Endodermal cell (in vitro differentiated cells): ENCODE results near the gene GPR84. TPM values are rescaled to one million over a fixed set of nuclear protein-coding genes. Genes with fewer than 3 reads are reported as not detected.
"Not testable (repeated sequence)": the region's sequence is repeated elsewhere in the genome, so short reads cannot be mapped to it uniquely, and the experiment has no call there.

ENCODE experiments used
- DNase-seq: peaks from one replicate; pipeline ENCODE4 v3.0.0-alpha.2; 2017
- H3K27ac ChIP-seq: 2 replicates; pipeline ENCODE4 v1.5.1; 2013; ENCODE audit warnings: mild to moderate bottlenecking, low read depth, low read length, moderate library complexity
- H3K27me3 ChIP-seq: 2 replicates; pipeline ENCODE4 v1.6.1; 2013; ENCODE audit warnings: mild to moderate bottlenecking, low read length, moderate library complexity; ENCODE audit not compliant: insufficient read depth, control insufficient read depth, poor library complexity, severe bottlenecking
- H3K36me3 ChIP-seq: 2 replicates; pipeline ENCODE4 v1.7.0; 2013; ENCODE audit warnings: mild to moderate bottlenecking, low read length, moderate library complexity; ENCODE audit not compliant: control insufficient read depth, insufficient read depth
- H3K4me1 ChIP-seq: one replicate; pipeline ENCODE4 v1.7.0; 2013; ENCODE audit warnings: low read length; ENCODE audit not compliant: control insufficient read depth, insufficient read depth
- H3K4me3 ChIP-seq: 2 replicates; pipeline ENCODE4 v1.5.1; 2013; ENCODE audit warnings: mild to moderate bottlenecking, low read length, moderate library complexity
- H3K9ac ChIP-seq: 2 replicates; pipeline ENCODE4 v1.6.1; 2013; ENCODE audit warnings: mild to moderate bottlenecking, low read length, moderate library complexity; ENCODE audit not compliant: poor library complexity, severe bottlenecking; ENCODE audit errors: extremely low read depth
- H3K9me3 ChIP-seq: 2 replicates; pipeline ENCODE4 v1.6.1; 2013; ENCODE audit warnings: mild to moderate bottlenecking, low read length, moderate library complexity; ENCODE audit not compliant: control insufficient read depth
- H3K27ac Mint-ChIP-seq: 2 replicates; pipeline ENCODE4 v1.8.0; 2020; ENCODE audit warnings: mixed read lengths
- H3K27me3 Mint-ChIP-seq: 2 replicates; pipeline ENCODE4 v1.8.0; 2021; ENCODE audit warnings: mild to moderate bottlenecking, mixed read lengths; ENCODE audit not compliant: insufficient read depth
- H3K36me3 Mint-ChIP-seq: 2 replicates; pipeline ENCODE4 v1.8.0; 2020; ENCODE audit warnings: low read depth, mixed read lengths
- H3K4me1 Mint-ChIP-seq: 2 replicates; pipeline ENCODE4 v1.8.0; 2020; ENCODE audit warnings: mixed read lengths
- H3K4me3 Mint-ChIP-seq: 2 replicates; pipeline ENCODE4 v1.8.0; 2020; ENCODE audit warnings: mild to moderate bottlenecking, moderate library complexity, mixed read lengths
- H3K9me3 Mint-ChIP-seq: 2 replicates; pipeline ENCODE4 v1.8.0; 2020; ENCODE audit warnings: mild to moderate bottlenecking, mixed read lengths
- CTCF ChIP-seq: fragments of 200-600 bp; sonication (generic); conservative IDR thresholded peaks from 2 replicates; pipeline ENCODE4 v1.5.0; 2021; ENCODE audit warnings: antibody characterized with exemption, mild to moderate bottlenecking
- WGBS, 2 experiments: methylation state at CpG; one replicate each; pipeline versions ENCODE4 v1.1.5 to v1.1.7; 2013; ENCODE audit warnings: missing lambda C conversion rate in 2 of 2, mixed read lengths in 1 of 2; ENCODE audit not compliant: insufficient coverage in 1 of 2, insufficient read length in 1 of 2; 5-methylcytosine and 5-hydroxymethylcytosine counted together
- total RNA-seq, 2 donors: library from RNA; stranded (reverse); fragmentation: NEBNext Ultra II Directional in 1 of 2; extraction: Animal tissue kit (Norgen Biotek cat#: 25700) in 1 of 2; gene quantifications; 2 replicates in 1 of 2; 3 replicates in 1 of 2; pipeline ENCODE4 v1.2.1, GENCODE V29; 2021

Gene GPR84
- total RNA-seq, 2 donors from 2014 or later: not detected

DNA sequence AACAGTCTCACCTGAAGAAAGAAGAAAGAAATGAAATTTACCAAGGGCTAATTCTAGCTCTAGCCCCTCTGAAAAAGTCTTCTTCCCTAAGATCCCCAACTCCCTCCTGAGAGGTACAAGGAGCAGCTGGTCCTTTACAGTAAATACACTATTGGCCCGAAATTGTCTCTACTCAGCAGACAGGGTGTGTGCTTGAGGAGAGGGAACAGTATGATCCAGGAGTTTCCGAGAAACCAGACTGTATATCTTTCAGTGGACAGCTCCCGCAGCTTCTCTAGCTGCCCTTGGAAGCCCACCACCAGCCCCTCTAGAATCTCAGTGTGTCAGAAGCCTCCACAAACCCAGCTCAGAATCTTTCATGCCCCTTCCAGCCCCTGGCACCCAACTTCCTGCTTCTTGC lies 8.1 kb downstream of the GPR84 start:
- H3K27ac Mint-ChIP-seq: peak overlapping the region; percentile 88
- no peaks in the 10 kb centered on the region for H3K27me3 Mint-ChIP-seq
- Histone ChIP-seq H3K9ac (no peak overlapping the region), H3K4me1 (peaks cover 39% of the 10 kb centered on the region), H3K27me3 (no peaks in the 10 kb centered on the region), H3K36me3 (peaks cover 5% of the 10 kb centered on the region), H3K27ac (peak overlapping the region; percentile 86), H3K9me3 (no peaks in the 10 kb centered on the region), H3K4me3 (no peak overlapping the region)
- no peak for TF ChIP-seq CTCF
- WGBS, 2 experiments: 87 to 94% methylated on average over 3 of the region's 3 CpGs
- no peak overlapping the region for H3K4me3 Mint-ChIP-seq
- peaks cover 1% of the 10 kb centered on the region for H3K36me3 Mint-ChIP-seq
- peaks cover 38% of the 10 kb centered on the region for H3K4me1 Mint-ChIP-seq
- H3K9me3 Mint-ChIP-seq: no peaks in the 10 kb centered on the region
- no peak for DNase-seq

GRCh38 chr12:54355104-54355815 lies 9.0 kb downstream of the GPR84 start:
- TF ChIP-seq CTCF: peak; percentile 62
- peaks cover 43% of the 10 kb centered on the region for H3K4me1 Mint-ChIP-seq
- H3K36me3 Mint-ChIP-seq: peaks cover 8% of the 10 kb centered on the region
- H3K9me3 ChIP-seq: no peaks in the 10 kb centered on the region
- no peak overlapping the region for H3K4me3 ChIP-seq
- peaks cover 41% of the 10 kb centered on the region for H3K4me1 ChIP-seq
- peak overlapping the region; percentile 86 for H3K27ac ChIP-seq
- DNase-seq: peak; percentile 72
- no peaks in the 10 kb centered on the region for H3K27me3 ChIP-seq
- 58 to 73% methylated on average over 4 to 5 of the region's 6 CpGs for WGBS, 2 experiments
- no peaks in the 10 kb centered on the region for H3K9me3 Mint-ChIP-seq
- H3K27me3 Mint-ChIP-seq: no peaks in the 10 kb centered on the region
- H3K36me3 ChIP-seq: peaks cover 14% of the 10 kb centered on the region
- no peak overlapping the region for H3K4me3 Mint-ChIP-seq
- H3K9ac ChIP-seq: no peak overlapping the region
- H3K27ac Mint-ChIP-seq: peak overlapping the region; percentile 88

GRCh38 chr12:54354271-54354670 lies 10.0 kb downstream of the GPR84 start:
- H3K4me3 Mint-ChIP-seq, H3K27me3 Mint-ChIP-seq, H3K9me3 ChIP-seq, H3K9ac ChIP-seq, H3K4me3 ChIP-seq, H3K27ac Mint-ChIP-seq, H3K27me3 ChIP-seq, DNase-seq, H3K27ac ChIP-seq, H3K9me3 Mint-ChIP-seq: not testable (repeated sequence)
- Histone ChIP-seq H3K4me1 (peaks cover 41% of the 10 kb centered on the region), H3K36me3 (peaks cover 23% of the 10 kb centered on the region)
- Mint-ChIP-seq H3K4me1 (peaks cover 46% of the 10 kb centered on the region), H3K36me3 (peaks cover 16% of the 10 kb centered on the region)
- WGBS, 2 experiments: 89 to 100% methylated on average over 1 to 7 of the region's 7 CpGs
